CD8-positive, alpha-beta memory T cell (primary cell): ENCODE data around the gene LRRK1. TPM values are rescaled to one million over a fixed set of nuclear protein-coding genes. Genes with fewer than 3 reads are reported as not detected.

Experiments
- CTCF ChIA-PET: fragments of 350-600 bp; sonication (Branson Sonifier 250); formaldehyde crosslinking; loops from one replicate; lab custom pipeline; 2021; ENCODE audit warnings: antibody characterized with exemption; lab: Charles Lee
- POLR2A ChIA-PET: fragments of 350-600 bp; sonication (Branson Sonifier 250); formaldehyde crosslinking; loops from one replicate; lab custom pipeline; 2021; ENCODE audit warnings: antibody characterized with exemption; lab: Charles Lee
- DNase-seq, 5 donors: peaks; one replicate each; pipeline versions ENCODE4 v3.0.0 to v3.0.0-alpha.2; 2020 to 2022; ENCODE audit warnings: mixed read lengths in 1 of 5
- H3K27ac ChIP-seq: one replicate; pipeline ENCODE4 v1.7.0; 2013; ENCODE audit warnings: low read depth, mild to moderate bottlenecking, low read length, moderate library complexity
- H3K27me3 ChIP-seq: 2 replicates; pipeline ENCODE4 v1.7.0; 2013; ENCODE audit warnings: low read length, mild to moderate bottlenecking; ENCODE audit not compliant: insufficient read depth, poor library complexity, severe bottlenecking
- H3K36me3 ChIP-seq: 2 replicates; pipeline ENCODE4 v1.7.0; 2013; ENCODE audit warnings: mild to moderate bottlenecking, low read length, moderate library complexity; ENCODE audit not compliant: insufficient read depth
- H3K4me1 ChIP-seq: 2 replicates; pipeline ENCODE4 v1.7.0; 2013; ENCODE audit warnings: mild to moderate bottlenecking, low read length, moderate library complexity; ENCODE audit not compliant: insufficient read depth
- H3K4me3 ChIP-seq: 2 replicates; pipeline ENCODE4 v1.7.0; 2013; ENCODE audit warnings: mild to moderate bottlenecking, low read length
- H3K9me3 ChIP-seq: 2 replicates; pipeline ENCODE4 v1.7.0; 2013; ENCODE audit warnings: mild to moderate bottlenecking, low read length
- H3K27ac Mint-ChIP-seq, 8 donors: one replicate each; pipeline ENCODE4 v1.8.0; 2020 to 2021; ENCODE audit warnings: mixed read lengths in 8 of 8, mild to moderate bottlenecking in 6 of 8, inconsistent platforms in 3 of 8, moderate library complexity in 3 of 8
- H3K27me3 Mint-ChIP-seq, 2 donors: one replicate each; pipeline ENCODE4 v1.8.0; 2020 to 2021; ENCODE audit warnings: mixed read lengths in 2 of 2, mild to moderate bottlenecking in 1 of 2, moderate library complexity in 1 of 2
- H3K36me3 Mint-ChIP-seq, 3 donors: one replicate each; pipeline ENCODE4 v1.8.0; 2020 to 2021; ENCODE audit warnings: mixed read lengths in 3 of 3, inconsistent platforms in 1 of 3, mild to moderate bottlenecking in 1 of 3
- H3K4me1 Mint-ChIP-seq, 3 donors: one replicate each; pipeline ENCODE4 v1.8.0; 2020 to 2021; ENCODE audit warnings: mixed read lengths in 3 of 3, inconsistent platforms in 1 of 3, mild to moderate bottlenecking in 1 of 3
- H3K4me3 Mint-ChIP-seq, 7 donors: one replicate each; pipeline ENCODE4 v1.8.0; 2020 to 2021; ENCODE audit warnings: mixed read lengths in 7 of 7, mild to moderate bottlenecking in 6 of 7, moderate library complexity in 4 of 7, inconsistent platforms in 2 of 7
- H3K9me3 Mint-ChIP-seq, 5 donors: one replicate each; pipeline ENCODE4 v1.8.0; 2020 to 2022; ENCODE audit warnings: mixed read lengths in 5 of 5, mild to moderate bottlenecking in 3 of 5, moderate library complexity in 2 of 5, inconsistent platforms in 1 of 5
- polyA plus RNA-seq: library from polyadenylated mRNA; unstranded; fragments of 300-500 nt; fragmentation: Illumina TruSeq; gene quantifications from one replicate; pipeline ENCODE4 v1.2.3, GENCODE V29; 2021
- total RNA-seq, 2 experiments: library from RNA; stranded (reverse); gene quantifications; one replicate each; pipeline ENCODE4 v1.2.3, GENCODE V29; 2021

Gene LRRK1
- total and polyA plus RNA-seq, 3 experiments from 2014 or later, result 0.31 to 0.79 TPM; not detected in 1

GRCh38 chr15:101110681-101111569, 191.8 kb downstream of the LRRK1 start:
- H3K36me3 Mint-ChIP-seq, result no peaks in the 10 kb centered on the region
- no peaks in the 10 kb centered on the region for H3K4me1 Mint-ChIP-seq
- H3K9me3 Mint-ChIP-seq, result peaks cover 0 to 1% (median 0%) of the 10 kb centered on the region in 5 donors
- no peak for DNase-seq
- CTCF ChIA-PET, result no interaction called here
- POLR2A ChIA-PET, result no interaction called here
- no peak overlapping the region for H3K4me3 ChIP-seq
- H3K27ac ChIP-seq, result no peak overlapping the region
- H3K27me3 ChIP-seq, result no peaks in the 10 kb centered on the region
- peak overlapping the region in 1 of 8 donors; percentile 19 for H3K27ac Mint-ChIP-seq
- H3K9me3 ChIP-seq, result no peaks in the 10 kb centered on the region
- no peaks in the 10 kb centered on the region for H3K36me3 ChIP-seq
- H3K4me1 ChIP-seq, result no peaks in the 10 kb centered on the region
- H3K4me3 Mint-ChIP-seq, result no peak overlapping the region
- no peaks in the 10 kb centered on the region for H3K27me3 Mint-ChIP-seq

GRCh38 chr15:101111570-101112262, 192.6 kb downstream of the LRRK1 start:
- Mint-ChIP-seq H3K27me3 (no peaks in the 10 kb centered on the region), H3K4me1 (no peaks in the 10 kb centered on the region), H3K9me3 (peaks cover 0 to 1% (median 0%) of the 10 kb centered on the region in 5 donors), H3K4me3 (no peak overlapping the region), H3K36me3 (no peaks in the 10 kb centered on the region), H3K27ac (peak overlapping the region in 1 of 8 donors; percentile 19)
- DNase-seq, result no peak
- H3K9me3 ChIP-seq, result no peaks in the 10 kb centered on the region
- ChIA-PET POLR2A (no interaction called here), CTCF (no interaction called here)
- no peak overlapping the region for H3K27ac ChIP-seq
- H3K27me3 ChIP-seq, result no peaks in the 10 kb centered on the region
- H3K36me3 ChIP-seq, result no peaks in the 10 kb centered on the region
- H3K4me1 ChIP-seq, result no peaks in the 10 kb centered on the region
- no peak overlapping the region for H3K4me3 ChIP-seq

- ChIA-PET POLR2A (no interaction called here), CTCF (no interaction called here)
These were observed 193.4 kb downstream of the LRRK1 start for GRCh38 chr15:101112336-101113113.

GRCh38 chr15:101113114-101114005, 194.2 kb downstream of the LRRK1 start:
- Histone ChIP-seq H3K27ac (no peak overlapping the region), H3K36me3 (no peaks in the 10 kb centered on the region), H3K27me3 (no peaks in the 10 kb centered on the region), H3K4me3 (no peak overlapping the region), H3K4me1 (no peaks in the 10 kb centered on the region), H3K9me3 (no peaks in the 10 kb centered on the region)
- POLR2A ChIA-PET, result no interaction called here
- Mint-ChIP-seq H3K27ac (no peak overlapping the region), H3K36me3 (no peaks in the 10 kb centered on the region), H3K4me3 (no peak overlapping the region), H3K9me3 (peaks cover 0 to 1% (median 0%) of the 10 kb centered on the region in 5 donors), H3K4me1 (no peaks in the 10 kb centered on the region), H3K27me3 (no peaks in the 10 kb centered on the region)
- no peak for DNase-seq
- CTCF ChIA-PET, result no interaction called here

More at GRCh38 chr15:101112336-101113113, 193.4 kb downstream of the LRRK1 start:
- Histone ChIP-seq H3K4me1 (no peaks in the 10 kb centered on the region), H3K9me3 (no peaks in the 10 kb centered on the region), H3K27ac (no peak overlapping the region), H3K36me3 (no peaks in the 10 kb centered on the region), H3K27me3 (no peaks in the 10 kb centered on the region), H3K4me3 (no peak overlapping the region)
- no peaks in the 10 kb centered on the region for H3K27me3 Mint-ChIP-seq
- no peaks in the 10 kb centered on the region for H3K36me3 Mint-ChIP-seq
- no peak for DNase-seq
- no peaks in the 10 kb centered on the region for H3K4me1 Mint-ChIP-seq
- H3K9me3 Mint-ChIP-seq, result peaks cover 0 to 1% (median 0%) of the 10 kb centered on the region in 5 donors
- H3K4me3 Mint-ChIP-seq, result no peak overlapping the region
- H3K27ac Mint-ChIP-seq, result peak overlapping the region in 2 of 8 donors; percentile 49 to 57

- CTCF ChIA-PET, result interaction anchor here (1.1 kb wide), 1 partner anchor 24 kb away, joined by 3 read pairs; no protein-coding TSS in a partner anchor
- Mint-ChIP-seq H3K27me3 (no peaks in the 10 kb centered on the region), H3K36me3 (no peaks in the 10 kb centered on the region), H3K4me3 (no peak overlapping the region), H3K9me3 (peaks cover 0 to 1% (median 0%) of the 10 kb centered on the region in 5 donors), H3K4me1 (no peaks in the 10 kb centered on the region), H3K27ac (no peak overlapping the region)
- Histone ChIP-seq H3K4me1 (no peaks in the 10 kb centered on the region), H3K4me3 (no peak overlapping the region), H3K27me3 (no peaks in the 10 kb centered on the region), H3K9me3 (no peaks in the 10 kb centered on the region), H3K27ac (no peak overlapping the region), H3K36me3 (no peaks in the 10 kb centered on the region)
- no peak for DNase-seq
- POLR2A ChIA-PET, result no interaction called here
These were observed 195.0 kb downstream of the LRRK1 start for GRCh38 chr15:101114166-101114565.

- H3K27ac Mint-ChIP-seq, result no peak overlapping the region
- no peak overlapping the region for H3K4me3 ChIP-seq
- DNase-seq, result no peak
- ChIA-PET CTCF (interaction anchor here (1.1 kb wide), 1 partner anchor 25 kb away, joined by 3 read pairs; no protein-coding TSS in a partner anchor), POLR2A (no interaction called here)
- no peaks in the 10 kb centered on the region for H3K27me3 ChIP-seq
- H3K4me1 Mint-ChIP-seq, result no peaks in the 10 kb centered on the region
- no peaks in the 10 kb centered on the region for H3K36me3 Mint-ChIP-seq
- no peaks in the 10 kb centered on the region for H3K36me3 ChIP-seq
- peaks cover 0 to 1% (median 0%) of the 10 kb centered on the region in 5 donors for H3K9me3 Mint-ChIP-seq
- H3K4me1 ChIP-seq, result no peaks in the 10 kb centered on the region
- H3K27ac ChIP-seq, result no peak overlapping the region
- no peaks in the 10 kb centered on the region for H3K27me3 Mint-ChIP-seq
- no peak overlapping the region for H3K4me3 Mint-ChIP-seq
- no peaks in the 10 kb centered on the region for H3K9me3 ChIP-seq
These were observed 195.5 kb downstream of the LRRK1 start for GRCh38 chr15:101114610-101115009.

GRCh38 chr15:101115393-101115785, 196.2 kb downstream of the LRRK1 start:
- H3K4me1 Mint-ChIP-seq, result no peaks in the 10 kb centered on the region
- H3K27me3 Mint-ChIP-seq, result no peaks in the 10 kb centered on the region
- no peak overlapping the region for H3K27ac ChIP-seq
- CTCF ChIA-PET, result interaction anchor here (1.1 kb wide), 1 partner anchor 25 kb away, joined by 3 read pairs; no protein-coding TSS in a partner anchor
- DNase-seq, result no peak
- H3K27ac Mint-ChIP-seq, result peak overlapping the region in 1 of 8 donors; percentile 14
- no peaks in the 10 kb centered on the region for H3K36me3 Mint-ChIP-seq
- no peak overlapping the region for H3K4me3 Mint-ChIP-seq
- no peaks in the 10 kb centered on the region for H3K4me1 ChIP-seq
- H3K27me3 ChIP-seq, result no peaks in the 10 kb centered on the region
- no peaks in the 10 kb centered on the region for H3K36me3 ChIP-seq
- POLR2A ChIA-PET, result no interaction called here
- no peak overlapping the region for H3K4me3 ChIP-seq
- no peaks in the 10 kb centered on the region for H3K9me3 ChIP-seq
- H3K9me3 Mint-ChIP-seq, result peaks cover 0 to 1% (median 0%) of the 10 kb centered on the region in 5 donors
